Activated T-helper 1 cell treated with Interleukin-2 at 50 U/mL for 16 hours (primary cell): ENCODE results near the gene EN2.

Experiments
- DNase-seq: peaks from one replicate; pipeline ENCODE4 v3.0.0-alpha.2; 2020; ENCODE audit warnings: low read depth

Gene EN2

GRCh38 chr7:155486783-155487508 lies 29.0 kb downstream of the EN2 start:
- DNase-seq = no peak

- DNase-seq = no peak
Observed at GRCh38 chr7:155487509-155488482, 29.9 kb downstream of the EN2 start.

GRCh38 chr7:155488483-155489127 lies 30.7 kb downstream of the EN2 start:
- no peak for DNase-seq

- DNase-seq = no peak
Observed at GRCh38 chr7:155489158-155489840, 31.4 kb downstream of the EN2 start.

- DNase-seq = no peak
Observed at GRCh38 chr7:155489862-155490696, 32.1 kb downstream of the EN2 start.

- no peak for DNase-seq
Observed at GRCh38 chr7:155490697-155491628, 33.0 kb downstream of the EN2 start.

- DNase-seq = no peak
Observed at GRCh38 chr7:155491812-155492211, 33.9 kb downstream of the EN2 start.

- no peak for DNase-seq
Observed at GRCh38 chr7:155493744-155494538, 36.0 kb downstream of the EN2 start.

- DNase-seq = no peak
Observed at GRCh38 chr7:155494551-155494950, 36.6 kb downstream of the EN2 start.

GRCh38 chr7:155495440-155496248 lies 37.7 kb downstream of the EN2 start:
- DNase-seq = no peak

GRCh38 chr7:155496267-155497005 lies 38.5 kb downstream of the EN2 start:
- DNase-seq = no peak

GRCh38 chr7:155497149-155497901 lies 39.4 kb downstream of the EN2 start:
- no peak for DNase-seq

GRCh38 chr7:155505422-155505793 lies 47.5 kb downstream of the EN2 start:
- no peak for DNase-seq

GRCh38 chr7:155506854-155507337 lies 49.0 kb downstream of the EN2 start:
- no peak for DNase-seq

GRCh38 chr7:155507576-155507975 lies 49.6 kb downstream of the EN2 start:
- DNase-seq = no peak
